Cardiac fibroblast (primary cell): ENCODE data around the gene GALNT1.
"Not testable (repeated sequence)": the region's sequence is repeated elsewhere in the genome, so short reads cannot be mapped to it uniquely, and the experiment has no call there.

Source experiments
- DNase-seq, 2 donors: peaks; one replicate each; pipeline versions ENCODE4 v3.0.0 to v3.0.0-alpha.2; 2010; ENCODE audit warnings: low read depth in 2 of 2
- H3K4me3 ChIP-seq, 2 donors: replicated peaks in 1 of 2; 1 replicate in 1 of 2; 2 replicates in 1 of 2; pipeline ENCODE4 v1.5.1; 2011; ENCODE audit warnings: low read depth in 2 of 2, low read length in 2 of 2, mild to moderate bottlenecking in 2 of 2, moderate library complexity in 1 of 2
- CTCF ChIP-seq: IDR thresholded peaks from one replicate; pipeline ENCODE4 v1.5.1; 2011; ENCODE audit warnings: low read depth, mild to moderate bottlenecking, low read length, inconsistent platforms

Gene GALNT1

GRCh38 chr18:35559867-35560266, 21.7 kb upstream of the GALNT1 start:
- H3K4me3 ChIP-seq: no peak overlapping the region
- TF ChIP-seq CTCF: no peak
- DNase-seq: no peak

GRCh38 chr18:35564795-35565453, 16.6 kb upstream of the GALNT1 start:
- no peak overlapping the region for H3K4me3 ChIP-seq
- DNase-seq: no peak
- no peak for TF ChIP-seq CTCF

- no peak overlapping the region for H3K4me3 ChIP-seq
- no peak for TF ChIP-seq CTCF
- DNase-seq: no peak
Observed at GRCh38 chr18:35566019-35566418, 15.5 kb upstream of the GALNT1 start.

- no peak for TF ChIP-seq CTCF
- H3K4me3 ChIP-seq: no peak overlapping the region
- DNase-seq: no peak
Observed at GRCh38 chr18:35570182-35570581, 11.4 kb upstream of the GALNT1 start.

GRCh38 chr18:35571138-35571537, 10.4 kb upstream of the GALNT1 start:
- no peak for TF ChIP-seq CTCF

GRCh38 chr18:35572644-35573043, 8.9 kb upstream of the GALNT1 start:
- H3K4me3 ChIP-seq: no peak overlapping the region
- TF ChIP-seq CTCF: no peak
- peak in 1 of 2 donors; percentile 58 for DNase-seq

More at GRCh38 chr18:35571138-35571537, 10.4 kb upstream of the GALNT1 start:
- H3K4me3 ChIP-seq: no peak overlapping the region
- peak in 1 of 2 donors; percentile 38 for DNase-seq

- no peak for DNase-seq
- H3K4me3 ChIP-seq: no peak overlapping the region
- no peak for TF ChIP-seq CTCF
Observed at GRCh38 chr18:35573531-35573930, 8.0 kb upstream of the GALNT1 start.

GRCh38 chr18:35576240-35576845, 5.2 kb upstream of the GALNT1 start:
- not testable (repeated sequence) for DNase-seq, H3K4me3 ChIP-seq
